ENCODE data around the gene LRRK1.

Gene LRRK1

DNA sequence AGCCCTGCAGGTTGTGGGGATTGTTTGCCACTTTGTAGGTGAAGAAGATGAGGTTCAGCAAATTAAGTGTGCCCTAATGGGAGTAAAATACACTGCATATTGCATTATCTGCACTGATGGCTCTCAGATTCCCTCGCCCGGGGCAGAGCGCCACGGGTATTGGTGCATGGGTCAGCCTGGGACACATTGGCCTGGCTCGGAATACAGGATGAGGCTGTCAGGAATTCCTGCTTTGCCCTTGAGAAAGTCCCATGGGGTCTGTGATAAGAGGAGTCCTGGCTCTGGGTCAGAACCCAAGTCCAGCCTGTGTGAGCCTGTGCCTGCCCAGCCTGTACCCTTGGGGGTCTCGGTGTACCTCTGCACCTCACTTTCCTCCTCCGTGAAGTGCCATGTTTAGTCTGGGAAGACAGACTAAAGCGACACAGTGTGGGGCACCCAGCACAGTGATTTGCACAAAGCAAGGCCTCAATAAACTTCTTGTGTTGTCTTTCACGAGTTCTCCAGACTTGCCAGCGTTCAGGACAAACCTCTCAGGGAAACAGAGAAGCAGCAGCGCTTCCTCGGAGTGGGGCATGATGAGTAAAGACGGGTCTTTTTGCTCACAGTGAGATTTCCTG is 107.6 kb downstream of the LRRK1 start:
- no peak for DNase-seq

- DNase-seq: peak; percentile 11
These were observed 108.2 kb downstream of the LRRK1 start for GRCh38 chr15:101027273-101027901.

- DNase-seq: no peak
These were observed 108.8 kb downstream of the LRRK1 start for GRCh38 chr15:101027920-101028319.

GRCh38 chr15:101028321-101028720 is 109.2 kb downstream of the LRRK1 start:
- DNase-seq: no peak

DNA sequence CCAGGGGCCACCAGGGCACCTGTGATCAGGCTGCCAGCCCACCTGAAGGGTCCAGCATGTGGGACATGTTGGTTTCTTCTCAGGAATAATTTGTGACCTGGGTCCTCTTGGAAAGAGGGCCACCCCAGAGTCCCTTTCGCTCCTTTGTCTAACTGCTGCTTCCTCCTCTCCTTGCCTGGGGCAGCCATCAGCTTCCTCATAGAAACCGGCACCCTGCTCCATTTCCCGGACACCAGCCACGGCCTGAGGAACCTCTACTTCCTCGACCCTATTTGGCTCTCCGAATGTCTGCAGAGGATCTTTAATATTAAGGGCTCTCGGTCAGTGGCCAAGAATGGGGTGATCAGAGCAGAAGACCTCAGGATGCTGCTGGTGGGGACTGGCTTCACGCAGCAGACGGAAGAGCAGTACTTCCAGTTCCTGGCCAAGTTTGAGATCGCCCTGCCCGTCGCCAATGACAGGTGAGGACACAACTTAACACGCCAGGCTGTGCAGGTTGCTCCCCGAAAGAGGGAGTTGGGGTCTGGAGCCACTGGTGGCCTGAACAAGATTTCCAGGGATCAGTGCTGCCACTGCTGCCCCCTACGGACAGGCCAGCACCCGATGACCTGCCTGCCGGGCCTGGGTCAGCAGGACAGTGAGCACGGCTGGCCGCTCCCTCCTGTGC is 109.7 kb downstream of the LRRK1 start:
- DNase-seq: no peak

GRCh38 chr15:101029971-101030661 is 111.0 kb downstream of the LRRK1 start:
- no peak for DNase-seq

DNA sequence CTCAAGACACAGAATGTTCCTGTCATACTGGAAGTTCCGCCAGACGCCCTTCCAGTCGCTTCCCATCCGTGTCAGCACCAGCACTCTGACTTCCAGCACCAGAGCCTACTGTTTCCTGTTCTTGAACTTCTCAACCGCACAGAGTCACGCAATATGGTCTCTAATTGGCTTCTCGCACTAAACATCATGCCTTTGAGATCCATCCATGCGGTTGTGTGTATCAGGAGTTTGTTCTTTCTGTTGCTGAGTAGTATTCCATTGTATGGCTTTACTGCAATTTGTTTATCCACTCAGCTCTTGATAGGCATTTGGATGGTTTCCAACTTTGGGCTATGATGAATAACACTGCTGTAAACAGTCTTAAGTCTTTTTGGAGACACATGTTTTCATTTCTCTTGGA is 112.1 kb downstream of the LRRK1 start:
- DNase-seq: peak; percentile 10

- no peak for DNase-seq
These were observed 114.6 kb downstream of the LRRK1 start for GRCh38 chr15:101033801-101034200.

GRCh38 chr15:101035611-101036010 is 116.5 kb downstream of the LRRK1 start:
- no peak for DNase-seq

GRCh38 chr15:101036189-101036588 is 117.0 kb downstream of the LRRK1 start:
- DNase-seq: no peak

DNA sequence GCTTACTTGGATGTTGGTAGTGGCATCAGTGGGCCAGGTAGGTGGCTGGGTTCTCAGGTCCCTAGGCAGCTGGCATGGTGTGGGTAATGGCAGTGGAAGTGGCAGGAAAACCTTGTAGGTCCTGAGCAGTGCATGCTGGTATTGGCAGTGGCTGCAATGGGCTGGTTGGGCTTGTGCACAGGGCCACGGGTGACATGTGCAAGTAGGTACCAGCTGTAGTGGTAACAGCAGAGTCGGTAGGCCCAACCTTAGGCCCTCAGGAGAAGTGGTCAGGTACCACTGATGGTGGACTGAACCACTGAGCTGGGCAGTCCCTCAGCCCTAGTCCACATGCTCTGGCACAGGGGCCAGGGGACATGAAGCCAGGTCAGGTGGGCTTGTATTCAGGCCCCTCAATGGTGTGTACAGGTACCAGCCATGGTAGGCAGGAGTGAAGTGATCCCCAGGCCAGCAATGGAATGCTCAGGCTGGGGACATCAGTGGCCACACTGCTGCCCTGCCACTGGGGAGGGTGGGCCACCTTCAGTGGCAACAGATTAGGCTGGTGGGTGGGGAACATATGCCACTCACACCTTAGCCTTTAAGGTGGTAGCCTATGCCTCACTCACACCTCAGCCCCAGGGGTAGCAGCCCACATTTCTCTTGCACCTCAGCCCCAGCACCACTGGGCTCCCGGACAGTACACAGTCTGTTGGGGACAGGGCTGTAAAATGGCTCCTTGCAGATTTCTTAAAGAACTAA is 118.1 kb downstream of the LRRK1 start:
- no peak for DNase-seq

- DNase-seq: no peak
These were observed 119.3 kb downstream of the LRRK1 start for GRCh38 chr15:101038327-101039003.

- DNase-seq: no peak
These were observed 120.3 kb downstream of the LRRK1 start for GRCh38 chr15:101039461-101039860.

DNA sequence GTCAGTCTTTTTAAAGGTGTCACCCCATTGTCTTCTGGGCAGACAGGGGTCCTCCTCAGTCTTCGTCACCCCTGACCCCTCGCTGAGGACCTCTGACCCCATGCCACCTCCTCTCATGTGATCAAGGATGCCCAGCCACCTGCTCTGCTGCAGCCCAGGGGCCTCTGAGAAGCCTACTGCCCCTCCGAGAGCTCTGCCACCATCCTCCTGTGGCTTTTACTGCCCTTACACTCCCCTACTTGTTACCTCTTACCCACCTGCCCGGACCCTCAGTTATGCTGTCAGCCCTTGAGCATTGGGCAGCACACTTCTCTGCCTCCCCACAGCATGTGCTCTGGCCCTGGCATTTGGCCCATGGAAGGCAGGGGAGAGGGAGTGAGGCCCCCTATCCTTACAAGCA is 123.2 kb downstream of the LRRK1 start:
- no peak for DNase-seq

GRCh38 chr15:101043011-101043410 is 123.9 kb downstream of the LRRK1 start:
- no peak for DNase-seq

DNA sequence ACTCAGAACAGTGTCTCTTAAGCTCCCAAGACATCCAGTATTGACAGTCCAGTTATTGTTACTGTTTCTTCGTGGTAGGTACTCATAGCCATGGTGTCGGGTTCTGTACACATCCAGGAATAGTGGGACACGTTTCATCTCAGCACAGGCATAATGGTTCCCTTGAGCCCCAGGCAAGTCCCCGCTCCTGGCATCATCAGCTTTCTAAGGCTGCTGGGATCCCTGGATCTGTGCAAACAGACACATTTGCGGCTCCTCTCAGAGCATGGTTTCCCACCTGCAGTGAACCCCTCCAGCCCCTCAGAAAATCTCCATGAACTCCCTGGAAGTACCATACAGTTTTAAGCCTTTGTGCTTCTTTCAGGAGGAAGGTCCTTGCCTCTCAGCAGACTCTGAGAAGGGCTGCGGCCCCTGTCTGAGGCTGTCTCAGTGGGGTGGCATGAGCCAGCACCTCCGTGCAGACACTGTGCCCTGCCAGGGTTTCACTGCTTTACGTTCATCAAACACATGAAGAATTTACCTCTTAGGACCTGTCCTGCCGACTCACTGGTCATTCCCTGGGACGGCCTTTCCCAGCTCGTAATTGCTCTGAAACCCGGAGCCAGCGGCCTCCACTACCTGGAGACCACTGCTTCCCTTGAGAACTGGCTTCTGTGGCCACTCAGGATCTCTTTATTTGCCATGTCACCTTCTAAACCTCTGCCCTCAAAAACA is 124.9 kb downstream of the LRRK1 start:
- DNase-seq: no peak

GRCh38 chr15:101044625-101045235 is 125.6 kb downstream of the LRRK1 start:
- DNase-seq: no peak

GRCh38 chr15:101045236-101045646 is 126.1 kb downstream of the LRRK1 start:
- no peak for DNase-seq

DNA sequence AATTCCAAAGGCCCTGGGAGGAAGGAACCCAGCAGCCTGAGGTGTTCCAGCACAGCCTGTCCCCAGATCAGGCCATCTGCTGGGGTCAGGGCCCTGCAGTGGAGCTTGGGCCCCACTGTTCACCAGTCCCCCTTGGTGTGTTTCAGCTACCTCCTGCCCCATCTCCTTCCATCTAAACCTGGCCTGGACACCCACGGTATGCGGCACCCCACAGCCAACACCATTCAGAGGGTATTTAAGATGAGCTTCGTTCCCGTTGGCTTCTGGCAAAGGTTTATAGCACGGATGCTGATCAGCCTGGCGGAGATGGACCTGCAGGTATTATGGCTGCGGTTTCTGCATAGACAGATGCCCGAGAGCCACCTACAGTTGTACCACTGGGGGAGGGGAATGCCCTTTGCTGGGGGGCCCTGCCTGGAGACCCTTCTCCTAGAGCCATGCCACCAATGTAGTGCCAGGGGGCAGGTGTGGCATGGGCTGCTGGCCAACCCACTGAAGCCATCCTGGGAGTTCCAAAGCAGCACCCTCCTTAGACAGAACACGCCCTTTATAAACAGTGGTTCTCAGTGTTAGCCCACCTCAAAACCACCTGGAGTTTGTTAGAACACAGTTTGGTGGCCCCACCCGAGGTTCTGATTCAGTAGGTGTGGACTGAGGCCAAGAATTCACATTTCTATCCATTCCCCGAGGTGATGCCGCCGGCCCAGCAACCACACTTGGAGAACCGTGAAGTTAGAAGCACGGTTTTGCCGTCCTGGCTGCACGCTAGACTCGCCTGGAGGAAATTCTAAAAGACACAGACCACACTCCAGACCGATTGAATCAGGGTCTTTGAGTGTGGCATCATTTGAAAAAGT is 126.9 kb downstream of the LRRK1 start:
- DNase-seq: no peak

- no peak for DNase-seq
These were observed 127.7 kb downstream of the LRRK1 start for GRCh38 chr15:101046826-101047225.
